NCI-H1417 treated with DMSO at 0.1 percent for 48 hours (cell line): ENCODE results near the gene OSBPL2.

Experiments used
- DNase-seq: peaks from one replicate; lab custom pipeline; 2025; lab: John Stamatoyannopoulos, UW

Gene OSBPL2

DNA sequence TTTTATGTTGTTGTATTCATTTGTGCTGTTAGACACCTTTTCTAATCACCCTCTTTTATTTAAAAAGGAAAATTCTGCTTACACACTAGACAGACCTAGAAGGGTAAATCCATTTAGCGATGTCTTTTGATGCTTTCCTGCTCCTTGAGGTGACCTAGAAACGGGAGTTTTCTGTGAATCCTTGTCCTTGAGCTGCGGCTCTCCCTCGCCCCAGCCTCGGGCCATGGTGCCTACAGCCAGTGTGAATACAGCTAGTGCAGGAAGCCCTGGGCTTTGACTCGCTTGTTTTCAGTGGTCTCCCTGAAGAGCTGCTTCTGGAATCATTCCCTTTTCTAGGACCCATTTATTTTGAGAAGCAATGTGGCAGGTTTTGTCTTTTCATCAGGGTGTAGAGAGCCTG, 46.8 kb downstream of the OSBPL2 start:
- no peak for DNase-seq

DNA sequence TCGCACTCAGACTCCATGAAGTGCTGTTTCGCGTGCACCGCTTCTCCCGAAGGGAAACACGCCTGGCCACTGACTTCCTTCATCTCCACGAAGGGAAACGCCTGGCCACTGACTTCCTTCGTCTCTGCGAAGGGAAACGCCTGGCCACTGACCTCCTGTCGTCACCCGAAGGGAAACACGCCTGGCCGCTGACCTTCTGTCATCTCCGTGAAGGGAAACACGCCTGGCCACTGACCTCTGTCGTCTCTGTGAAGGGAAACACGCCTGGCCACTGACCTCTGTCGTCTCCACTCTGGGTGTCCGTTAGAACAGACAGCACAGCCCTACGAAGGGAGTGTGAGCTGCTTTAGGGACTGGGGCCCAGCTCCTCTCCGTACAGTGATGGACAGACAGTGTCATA, 47.4 kb downstream of the OSBPL2 start:
- DNase-seq, result no peak

DNA sequence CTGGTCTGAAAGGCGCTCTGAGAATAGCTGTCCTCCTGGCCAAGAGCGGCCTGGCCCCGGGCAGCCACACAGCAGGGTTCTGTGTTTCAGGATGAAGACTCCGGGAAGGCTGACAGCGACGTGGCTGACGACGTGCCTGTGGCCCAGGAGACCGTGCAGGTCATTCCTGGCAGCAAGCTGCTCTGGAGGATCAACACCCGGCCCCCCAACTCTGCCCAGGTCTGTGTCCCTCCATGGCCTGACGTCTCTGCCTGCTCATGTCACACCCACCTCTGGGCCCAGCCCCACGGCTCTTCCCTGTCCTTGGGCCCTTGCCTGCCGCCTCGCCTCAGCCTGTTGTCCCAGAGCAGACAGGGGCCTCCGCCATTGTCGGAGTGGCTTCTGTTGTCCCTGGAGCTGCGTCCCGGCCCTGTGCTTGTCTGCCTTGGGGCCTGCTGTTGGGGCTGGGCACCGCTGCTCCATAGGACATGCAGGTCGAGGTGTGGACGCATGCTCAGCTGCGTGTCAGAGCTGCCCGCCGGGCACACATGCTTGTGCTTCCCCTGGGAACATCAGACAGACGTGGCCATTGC, 48.3 kb downstream of the OSBPL2 start:
- no peak for DNase-seq

DNA sequence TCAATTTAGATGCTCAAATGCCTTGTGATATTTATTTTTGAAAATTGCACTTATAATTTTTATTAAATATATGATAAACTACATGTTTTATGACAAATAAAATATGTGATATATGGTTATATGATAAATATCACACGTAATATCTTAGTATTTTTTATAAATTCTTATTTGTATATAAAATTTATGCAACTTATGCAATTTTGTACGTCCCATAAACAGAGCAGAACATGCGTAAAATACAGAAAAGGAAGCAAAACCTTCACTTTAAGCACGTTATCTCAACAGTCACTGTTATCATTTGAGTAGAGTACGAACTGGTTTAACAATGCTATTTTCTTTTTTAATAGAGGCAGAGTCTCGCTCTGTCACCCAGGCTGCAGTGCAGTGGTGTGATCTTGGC, 48.8 kb downstream of the OSBPL2 start:
- no peak for DNase-seq

DNA sequence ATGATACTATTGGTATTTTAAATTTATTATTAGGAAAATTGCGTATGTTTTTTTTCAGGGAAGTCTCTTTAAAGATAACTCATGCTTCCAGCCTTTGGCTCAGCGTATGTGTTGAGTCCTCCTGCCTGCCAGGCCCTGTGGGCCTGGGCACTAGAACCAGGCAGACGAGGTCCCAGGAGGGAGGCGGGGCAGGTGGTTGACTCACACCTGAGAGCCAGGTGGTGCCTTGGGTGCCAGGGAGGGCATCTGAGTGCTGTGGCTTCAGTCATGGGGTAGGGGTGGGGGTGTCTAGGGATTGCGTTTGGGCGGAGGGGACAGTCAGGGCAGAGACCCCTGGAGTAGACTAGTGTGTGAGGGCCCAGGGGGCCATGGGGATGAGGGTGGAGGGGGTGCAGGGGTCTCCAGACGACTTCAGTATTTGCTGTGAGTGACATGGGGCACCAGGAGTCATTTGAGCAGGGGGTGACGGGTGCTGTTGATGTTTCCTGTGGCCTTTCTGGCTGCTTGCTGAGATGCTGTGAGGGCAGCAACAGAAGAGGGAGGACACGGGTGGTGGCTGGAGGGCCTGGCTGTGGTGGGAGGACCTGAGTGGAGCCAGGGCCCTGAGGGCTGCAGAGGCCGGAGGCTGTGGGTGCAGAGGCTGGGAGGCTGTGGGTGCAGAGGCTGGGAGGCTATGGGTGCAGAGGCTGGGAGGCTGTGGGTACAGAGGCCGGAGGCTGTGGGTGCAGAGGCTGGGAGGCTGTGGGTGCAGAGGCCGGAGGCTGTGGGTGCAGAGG, 49.6 kb downstream of the OSBPL2 start:
- no peak for DNase-seq

DNA sequence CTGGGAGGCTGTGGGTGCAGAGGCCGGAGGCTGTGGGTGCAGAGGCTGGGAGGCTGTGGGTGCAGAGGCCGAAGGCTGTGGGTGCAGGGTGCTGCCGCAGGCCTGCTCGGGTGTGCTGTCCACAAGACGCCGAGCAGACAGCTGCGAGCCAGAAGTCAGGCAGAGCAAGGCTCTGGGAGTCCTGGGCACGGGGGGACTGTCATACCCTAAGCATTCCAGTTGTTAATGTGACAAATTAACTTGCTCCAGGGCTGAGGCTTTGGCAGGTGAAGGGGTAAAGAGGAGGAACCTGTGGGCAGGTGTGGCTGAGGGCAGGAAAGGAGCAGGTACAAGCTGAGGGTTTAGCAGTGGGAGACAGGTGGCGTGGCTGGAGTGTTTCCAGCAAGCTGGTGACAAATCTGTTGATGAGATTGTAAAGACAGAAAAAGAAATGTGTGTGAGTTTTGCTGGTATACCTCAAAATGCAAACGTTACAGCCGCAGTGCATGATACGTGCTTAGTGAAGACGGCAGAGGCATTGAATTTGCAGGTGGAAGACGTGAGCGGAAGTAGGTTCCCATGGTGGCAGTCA, 50.3 kb downstream of the OSBPL2 start:
- no peak for DNase-seq

DNA sequence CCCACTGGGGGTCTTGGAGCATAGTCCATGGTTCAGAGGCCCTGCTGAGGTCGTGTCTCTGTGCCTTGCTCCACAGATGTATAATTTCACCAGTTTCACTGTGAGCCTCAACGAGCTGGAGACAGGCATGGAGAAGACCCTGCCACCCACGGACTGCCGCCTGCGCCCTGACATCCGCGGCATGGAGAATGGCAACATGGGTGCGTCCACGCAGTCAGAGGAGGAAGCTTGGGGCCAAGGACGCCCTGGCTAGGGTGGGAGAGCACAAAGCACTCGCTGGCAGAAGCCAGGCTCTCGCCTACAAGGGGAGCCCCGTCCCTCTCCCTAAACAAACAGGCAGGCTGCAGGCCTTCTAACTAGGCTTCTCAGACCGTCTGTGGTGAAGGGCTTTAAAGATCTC, 50.8 kb downstream of the OSBPL2 start:
- DNase-seq, result no peak

DNA sequence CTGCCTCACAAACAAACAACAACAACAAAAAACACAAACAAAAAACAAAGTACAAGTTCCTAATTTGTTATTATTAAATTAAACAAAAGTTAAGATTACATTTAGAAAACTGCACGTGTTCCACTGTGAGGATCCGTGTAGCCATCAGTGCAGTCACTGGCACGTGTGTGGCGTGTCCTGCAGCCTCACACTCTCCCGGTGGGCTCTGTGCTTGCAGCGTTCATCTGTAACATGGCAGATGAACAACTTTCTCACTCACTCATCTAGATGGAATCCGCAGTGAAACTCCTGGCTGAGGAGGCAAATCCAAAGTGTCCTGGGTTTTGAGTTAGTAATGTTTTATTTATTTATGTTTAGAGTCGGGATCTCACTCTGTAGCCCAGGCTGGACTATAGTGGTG, 51.6 kb downstream of the OSBPL2 start:
- no peak for DNase-seq

DNA sequence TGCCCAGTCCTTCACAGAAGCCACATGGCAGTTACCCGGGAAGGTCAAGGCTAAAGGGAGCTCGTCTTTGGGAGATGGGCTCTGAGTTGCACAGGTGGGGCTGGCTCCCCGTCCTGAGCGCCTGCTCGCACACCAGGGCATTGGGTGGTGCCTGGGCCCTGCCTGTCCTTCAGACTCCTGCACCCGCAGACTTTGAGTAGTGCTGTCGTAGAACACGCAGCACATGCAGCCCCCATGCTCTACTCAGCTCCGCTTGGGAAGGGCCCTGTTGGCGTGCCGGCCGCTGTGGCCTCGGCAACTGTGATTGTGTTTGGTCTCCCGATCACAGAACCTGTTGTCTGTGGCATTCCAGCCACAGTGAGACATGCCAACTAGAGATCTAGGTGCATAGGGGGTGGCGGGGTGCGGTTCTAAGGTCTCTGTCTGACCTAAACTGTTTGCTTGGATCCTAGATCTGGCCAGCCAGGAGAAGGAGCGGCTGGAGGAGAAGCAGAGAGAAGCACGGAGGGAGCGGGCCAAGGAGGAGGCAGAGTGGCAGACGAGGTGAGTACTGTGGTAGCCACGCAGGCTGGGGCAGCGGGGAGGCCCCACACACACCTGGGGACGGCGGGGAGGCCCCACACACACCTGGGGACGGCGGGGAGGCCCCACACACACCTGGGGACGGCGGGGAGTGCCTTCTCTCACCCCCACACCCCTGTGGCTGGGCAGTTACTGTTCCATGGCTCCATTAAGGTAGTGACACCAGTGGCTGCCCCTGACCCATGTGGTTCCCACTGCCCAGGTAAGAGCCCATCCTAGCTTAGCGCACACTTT, 53.1 kb downstream of the OSBPL2 start:
- DNase-seq, result no peak

DNA sequence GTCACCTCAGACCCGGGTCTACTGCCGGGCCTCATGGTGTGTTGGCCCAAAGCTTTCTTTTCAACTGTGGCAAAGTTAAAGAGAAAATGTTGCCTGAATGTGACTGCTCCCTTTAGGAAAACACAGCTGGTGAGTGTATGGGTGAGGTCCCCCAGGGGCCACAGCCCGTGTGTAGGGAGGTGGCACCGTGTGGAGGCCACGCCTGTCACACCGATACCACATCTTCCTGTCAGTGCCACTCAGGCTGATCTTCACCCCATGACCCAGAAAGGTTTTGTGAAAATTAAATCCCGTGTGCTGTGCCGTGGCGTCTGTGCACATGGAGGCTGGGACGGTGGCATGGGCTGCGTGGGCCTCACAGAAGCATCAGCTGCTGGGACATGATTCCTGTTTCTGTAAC, 53.8 kb downstream of the OSBPL2 start:
- DNase-seq, result no peak

DNA sequence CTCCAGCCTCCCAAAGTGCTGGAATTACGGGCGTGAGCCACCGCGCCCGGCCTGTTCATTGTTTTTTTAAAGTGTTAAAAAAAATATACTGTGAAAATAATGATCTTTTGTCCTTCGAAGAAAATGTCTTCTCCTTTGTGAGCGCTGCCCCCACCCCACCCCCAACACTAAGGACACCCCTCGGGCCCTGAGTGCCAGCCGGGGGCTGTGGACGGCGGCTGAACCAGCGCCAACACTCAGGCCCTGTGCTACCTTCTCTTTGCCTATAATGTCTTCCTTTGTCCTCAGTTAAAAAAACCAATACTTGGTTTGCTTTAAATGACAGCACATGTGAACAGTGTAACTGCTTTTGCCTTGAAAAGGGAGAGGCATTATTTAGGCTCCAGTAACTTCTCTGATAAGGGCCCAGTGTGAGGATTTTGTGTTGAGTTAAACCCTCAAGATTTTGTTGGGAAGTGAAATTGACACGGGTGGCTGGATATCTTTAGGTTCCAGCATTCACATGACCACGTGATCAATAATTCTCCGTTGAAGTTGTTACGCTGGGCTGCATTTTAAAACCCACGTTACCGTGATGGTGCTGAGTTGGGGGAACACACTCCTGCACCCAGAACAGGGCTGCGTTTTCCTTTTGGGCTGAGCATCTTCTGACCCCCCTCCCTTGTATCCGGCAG, 54.9 kb downstream of the OSBPL2 start:
- DNase-seq, result no peak

DNA sequence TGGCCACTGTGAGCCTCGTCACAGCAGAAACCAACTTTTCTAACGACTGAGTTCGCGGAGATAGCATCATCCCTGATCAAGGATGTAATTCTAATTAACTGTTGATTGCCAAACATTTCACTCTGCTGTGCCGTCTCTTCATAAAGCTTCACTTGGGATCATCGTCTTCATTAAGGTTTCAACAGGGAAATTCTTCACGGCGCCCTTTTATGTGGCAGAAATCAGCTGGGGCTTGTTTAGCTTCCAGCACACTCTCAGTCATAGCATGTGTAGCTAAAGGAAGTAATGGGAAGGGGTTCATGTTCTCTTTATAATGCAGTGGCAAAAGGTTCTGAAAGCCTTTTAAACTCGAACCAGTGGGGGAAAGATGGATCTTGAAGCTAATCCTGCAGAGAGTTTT, 55.6 kb downstream of the OSBPL2 start:
- no peak for DNase-seq

DNA sequence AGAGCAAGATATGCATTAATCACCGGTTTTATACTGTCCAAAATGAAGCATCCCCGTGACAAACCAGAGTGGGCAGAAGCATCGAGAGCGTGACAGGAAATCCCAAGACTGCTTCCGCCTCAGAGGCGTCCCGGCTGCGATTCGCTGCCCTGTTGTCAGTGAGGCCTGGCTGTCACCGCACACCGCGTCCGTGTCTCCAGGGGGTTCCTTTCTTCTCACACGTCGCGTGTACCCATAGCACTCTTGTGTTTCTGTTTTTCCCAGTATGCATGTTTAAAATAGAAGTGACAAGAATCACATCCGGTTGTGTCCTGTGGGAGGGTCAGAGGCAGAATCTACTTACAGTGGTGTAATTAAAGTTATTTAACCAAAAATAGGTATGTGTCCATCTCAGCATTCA, 56.2 kb downstream of the OSBPL2 start:
- DNase-seq, result no peak

DNA sequence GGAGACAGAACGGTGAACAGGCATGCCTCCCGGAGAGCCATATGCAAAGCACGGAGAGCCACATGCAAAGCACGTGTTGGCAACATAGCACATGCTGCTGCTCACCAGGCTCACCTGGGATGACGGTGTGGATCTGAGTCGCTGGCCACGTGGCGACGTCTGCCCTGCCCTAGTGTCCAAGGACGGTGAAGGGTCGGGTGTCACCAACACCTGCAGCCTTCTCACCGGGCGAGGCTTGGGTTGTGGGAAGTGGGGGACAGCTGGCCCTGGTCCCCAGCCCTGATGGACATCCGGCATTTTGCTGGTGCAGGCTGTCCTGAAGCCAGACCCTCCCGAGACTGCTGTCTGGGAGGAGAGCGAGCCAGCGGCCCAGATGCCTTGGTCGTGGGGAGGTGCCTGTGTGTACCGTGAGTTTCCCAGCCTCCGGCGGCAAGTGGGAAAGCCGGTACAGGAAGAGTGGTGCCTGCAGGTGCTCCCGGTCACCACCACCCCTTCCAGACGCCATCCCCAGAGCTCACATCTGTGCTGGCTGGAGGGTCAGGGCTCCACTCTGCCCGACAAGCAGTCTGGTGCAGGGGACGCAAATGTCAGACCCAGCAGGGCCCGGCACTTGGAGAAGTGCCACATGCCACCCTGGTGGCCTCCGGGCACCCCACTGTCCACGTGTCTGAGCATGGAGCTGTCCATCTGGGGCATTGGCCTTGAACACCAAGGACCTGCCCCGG, 58.6 kb downstream of the OSBPL2 start:
- DNase-seq, result no peak

DNA sequence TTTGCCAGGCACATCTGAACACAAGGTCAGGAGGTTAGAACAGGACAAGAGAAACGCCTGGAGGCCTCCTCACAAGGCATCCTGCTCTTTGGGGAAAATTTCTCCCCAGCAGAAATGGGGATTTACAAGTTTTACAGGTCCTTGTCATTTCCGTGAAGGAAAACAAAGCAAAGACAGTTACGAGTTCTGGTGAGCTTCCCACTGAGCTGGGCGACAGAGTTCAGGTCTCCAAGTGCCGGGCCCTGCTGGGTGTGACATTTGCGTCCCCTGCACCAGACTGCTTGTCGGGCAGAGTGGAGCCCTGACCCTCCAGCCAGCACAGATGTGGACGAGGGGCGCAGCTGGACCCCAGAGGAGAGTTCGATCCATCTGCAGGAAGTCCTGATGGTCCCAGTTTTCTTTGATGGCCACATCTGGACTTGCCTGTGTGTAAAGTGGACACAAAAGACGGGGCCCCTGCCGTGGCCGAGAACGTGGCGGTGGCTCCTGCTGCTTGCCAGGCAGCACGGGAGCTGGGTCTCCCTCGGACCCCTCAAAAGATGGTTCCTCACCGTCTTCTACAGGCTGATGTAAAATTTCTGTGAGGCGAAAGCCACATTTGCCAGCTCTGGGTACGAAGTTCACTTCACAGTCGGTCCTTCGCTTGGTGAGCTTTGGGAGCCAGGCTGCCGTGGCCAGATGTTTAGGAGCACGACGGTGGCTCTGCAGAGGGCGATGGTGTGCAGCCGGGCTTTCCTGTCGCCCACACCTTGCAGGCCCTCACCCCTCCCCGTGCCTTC, 59.3 kb downstream of the OSBPL2 start:
- no peak for DNase-seq

DNA sequence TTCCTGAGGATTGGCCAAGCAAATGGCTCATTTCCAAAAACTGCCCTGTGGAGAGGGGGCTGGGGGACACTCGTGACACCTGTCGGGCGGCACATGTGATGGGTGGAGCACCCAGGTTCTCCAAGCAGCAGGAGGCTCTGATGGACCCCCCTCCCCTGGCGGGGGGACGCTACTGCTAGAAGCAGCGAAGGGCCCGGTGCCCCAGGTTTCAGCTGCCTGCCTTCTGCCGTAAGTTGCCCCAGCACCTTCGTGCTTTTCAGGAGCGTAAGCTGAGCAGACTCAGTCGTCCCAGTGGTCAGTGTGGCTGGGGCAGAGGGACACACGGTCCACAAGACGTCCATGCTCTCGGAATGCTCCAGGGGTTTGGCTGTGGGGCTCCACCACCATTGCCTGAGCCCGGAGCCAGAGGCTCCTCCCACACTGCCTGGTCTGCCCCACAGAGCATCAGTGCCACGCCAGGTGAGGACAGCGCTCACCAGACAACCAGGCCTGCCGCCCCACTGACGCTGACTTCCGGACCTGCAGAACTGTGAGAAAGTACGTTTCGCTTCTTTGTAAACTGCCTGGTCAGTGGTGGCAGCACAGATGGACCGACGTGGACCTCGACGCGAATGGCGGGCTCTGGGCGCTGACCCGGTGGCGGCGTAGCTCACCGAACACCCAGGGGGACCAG, 60.4 kb downstream of the OSBPL2 start:
- DNase-seq, result no peak

DNA sequence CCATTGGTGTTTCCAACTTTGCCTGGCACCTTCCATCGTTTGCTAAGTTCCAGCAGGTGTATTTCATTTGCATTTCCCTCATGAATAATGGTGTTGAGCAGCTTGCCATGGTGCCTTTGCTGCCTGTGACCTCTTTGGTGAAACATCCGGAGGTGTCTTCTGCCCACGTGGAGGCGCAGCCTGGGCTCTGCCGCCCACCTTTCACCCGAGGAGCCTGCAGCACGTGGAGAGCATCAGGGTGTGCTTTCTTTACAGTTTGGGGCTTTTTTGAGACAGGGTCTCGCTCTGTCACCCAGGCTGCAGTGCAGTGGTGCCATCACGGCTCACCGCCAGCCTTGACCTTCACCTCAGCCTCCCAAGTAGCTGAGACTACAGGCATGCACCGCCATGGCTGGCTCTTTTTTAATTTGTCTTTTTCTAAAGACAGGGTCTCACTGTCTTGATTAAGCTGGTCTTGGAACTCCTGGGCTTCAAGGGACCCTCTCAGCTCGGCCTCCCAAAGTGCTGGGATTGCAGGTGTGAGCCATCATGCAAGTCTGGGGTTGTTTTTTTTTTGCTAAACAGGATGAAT, 61.4 kb downstream of the OSBPL2 start:
- no peak for DNase-seq

DNA sequence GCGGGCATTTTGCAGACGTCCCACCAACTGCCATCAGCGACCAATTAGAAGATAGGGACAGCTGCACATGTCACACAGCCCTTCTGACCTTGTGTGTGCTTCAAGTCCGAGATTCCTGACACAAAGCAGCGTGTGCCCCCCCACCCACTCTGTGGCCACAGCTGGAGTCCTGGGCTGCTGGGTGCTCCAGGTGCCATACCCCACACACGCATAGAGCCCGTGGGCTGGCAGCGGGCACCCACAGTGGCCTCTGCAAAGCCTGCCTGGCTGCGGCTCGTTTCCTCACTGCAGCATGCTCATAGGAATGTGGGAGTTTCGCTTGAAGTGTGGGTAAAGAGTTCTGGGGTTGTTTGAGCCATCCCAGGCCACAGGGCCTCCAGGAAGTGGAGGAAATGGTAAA, 62.0 kb downstream of the OSBPL2 start:
- no peak for DNase-seq

DNA sequence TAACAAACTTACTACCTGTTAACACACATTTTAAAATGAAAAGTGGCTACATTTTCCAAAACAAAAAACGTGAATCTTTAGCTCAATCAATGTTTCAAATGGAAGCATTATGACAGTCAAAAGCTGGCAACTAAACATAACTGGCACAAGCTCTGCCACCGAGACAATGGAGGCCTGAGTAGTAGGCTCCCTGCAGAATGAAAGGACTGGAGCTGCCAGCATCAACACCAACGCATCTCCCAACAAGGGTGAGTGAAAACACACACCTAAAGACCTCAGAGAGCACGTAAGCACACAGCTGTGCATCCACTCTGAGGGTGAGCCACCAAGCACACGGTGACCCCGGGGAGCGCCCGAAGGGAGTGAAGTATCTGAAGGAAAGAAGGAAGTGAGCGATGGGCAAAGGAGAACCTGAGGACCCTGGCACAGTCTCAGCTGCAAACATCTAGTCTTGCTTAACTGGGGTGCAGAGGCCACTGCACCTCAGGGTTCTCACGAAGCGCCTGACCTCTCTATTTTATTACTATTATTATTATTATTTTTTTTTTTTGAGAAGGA, 62.9 kb downstream of the OSBPL2 start:
- DNase-seq, result no peak
